Nephron progenitor cell (in vitro differentiated cells): ENCODE measurements around the gene WFDC10A.

Experiments used
- DNase-seq: peaks from one replicate; pipeline ENCODE4 v3.0.0; 2021
- H3K27ac Mint-ChIP-seq: 2 replicates; pipeline ENCODE4 v1.8.0; 2021; ENCODE audit warnings: mild to moderate bottlenecking, moderate library complexity, mixed read lengths
- H3K27me3 Mint-ChIP-seq: 2 replicates; pipeline ENCODE4 v1.8.0; 2021; ENCODE audit warnings: mild to moderate bottlenecking, low read depth, mixed read lengths; ENCODE audit not compliant: poor library complexity
- H3K36me3 Mint-ChIP-seq: 2 replicates; pipeline ENCODE4 v1.8.0; 2021; ENCODE audit warnings: low read depth, mixed read lengths
- H3K4me1 Mint-ChIP-seq: 2 replicates; pipeline ENCODE4 v1.8.0; 2021; ENCODE audit warnings: mixed read lengths
- H3K4me3 Mint-ChIP-seq: 2 replicates; pipeline ENCODE4 v1.8.0; 2021; ENCODE audit warnings: mild to moderate bottlenecking, moderate library complexity, mixed read lengths
- H3K9me3 Mint-ChIP-seq: 2 replicates; pipeline ENCODE4 v1.8.0; 2021; ENCODE audit warnings: mild to moderate bottlenecking, moderate library complexity, mixed read lengths
- CTCF ChIP-seq: fragments of 200-600 bp; sonication (generic); IDR thresholded peaks from 2 replicates; pipeline ENCODE4 v1.5.0; 2021; ENCODE audit warnings: antibody characterized with exemption

The WFDC10A gene

DNA sequence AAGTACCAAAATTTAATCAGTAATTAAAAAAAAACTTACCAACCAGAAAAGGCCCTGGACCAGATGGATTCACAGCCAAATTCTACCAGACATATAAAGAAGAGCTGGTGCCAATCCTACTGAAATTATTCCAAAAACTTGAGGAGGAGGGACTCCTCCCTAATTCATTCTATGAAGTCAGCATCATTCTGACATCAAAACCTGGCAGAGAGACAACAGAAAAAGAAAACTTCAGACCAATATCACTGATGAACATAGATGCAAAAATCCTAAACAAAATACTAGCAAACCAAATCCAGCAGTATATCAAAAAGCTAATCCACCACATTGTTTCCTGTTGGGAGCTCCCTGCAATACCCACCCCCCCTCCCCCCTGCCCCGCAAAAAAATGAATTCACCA lies 40.6 kb downstream of the WFDC10A start, which contains the start of gene WFDC11:
TSS of gene WFDC11 (minus strand) at position 101 of the 400 bp plus-strand sequence. CDS start 19,639 bp downstream, outside the sequence.
- DNase-seq = no peak
- no peaks in the 10 kb centered on the region for H3K4me1 Mint-ChIP-seq
- H3K27ac Mint-ChIP-seq = no peak within 1 kb of the TSS
- H3K27me3 Mint-ChIP-seq = peaks cover 4% of the 10 kb centered on the region
- H3K4me3 Mint-ChIP-seq = no peak within 1 kb of the TSS
- H3K36me3 Mint-ChIP-seq = no peaks in the 10 kb centered on the region
- H3K9me3 Mint-ChIP-seq = peaks cover 22% of the 10 kb centered on the region
- no peak for TF ChIP-seq CTCF

GRCh38 chr20:45672765-45673164 lies 43.2 kb downstream of the WFDC10A start:
- peaks cover 39% of the 10 kb centered on the region for H3K9me3 Mint-ChIP-seq
- H3K4me3 Mint-ChIP-seq = no peak overlapping the region
- DNase-seq = no peak
- no peaks in the 10 kb centered on the region for H3K4me1 Mint-ChIP-seq
- H3K36me3 Mint-ChIP-seq = no peaks in the 10 kb centered on the region
- H3K27me3 Mint-ChIP-seq = peaks cover 4% of the 10 kb centered on the region
- H3K27ac Mint-ChIP-seq = no peak overlapping the region
- TF ChIP-seq CTCF = no peak

GRCh38 chr20:45679650-45680049 lies 50.1 kb downstream of the WFDC10A start:
- H3K27me3 Mint-ChIP-seq = peaks cover 6% of the 10 kb centered on the region
- DNase-seq = no peak
- peaks cover 21% of the 10 kb centered on the region for H3K4me1 Mint-ChIP-seq
- no peak overlapping the region for H3K4me3 Mint-ChIP-seq
- H3K27ac Mint-ChIP-seq = no peak overlapping the region
- H3K36me3 Mint-ChIP-seq = peaks cover 4% of the 10 kb centered on the region
- peaks cover 46% of the 10 kb centered on the region for H3K9me3 Mint-ChIP-seq
- TF ChIP-seq CTCF = no peak
